ENCODE data around the gene TOLLIP.

The TOLLIP gene

DNA sequence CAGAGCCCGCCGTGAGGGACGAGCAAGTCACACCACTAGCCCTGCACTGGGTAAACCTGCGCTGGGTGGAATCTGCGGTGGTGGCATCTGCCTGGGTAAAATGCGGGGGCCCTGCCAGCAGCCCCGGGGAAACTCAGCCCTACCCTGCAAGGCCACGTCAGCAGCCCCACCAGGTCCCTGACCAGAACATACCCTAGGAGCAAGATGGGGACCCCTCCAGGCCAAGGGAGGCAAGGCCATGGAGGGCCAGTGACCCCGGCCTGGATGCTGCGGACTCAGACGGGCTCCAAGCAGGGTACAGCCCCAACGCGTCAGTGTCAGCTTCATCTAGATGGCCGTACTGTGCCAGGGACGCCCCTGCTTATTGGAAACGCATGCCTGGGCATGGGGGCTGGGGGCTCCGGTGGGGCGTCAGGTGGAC is 26.3 kb downstream of the TOLLIP start:
- TF ChIP-seq TAF1 (IDR thresholded peaks at IDR 0.05; ENCODE audit: low read depth) (no peak), RAD21 (IDR thresholded peaks at IDR 0.05; ENCODE audit: low read depth) (no peak), MAX (IDR thresholded peaks at IDR 0.05) (no peak), YY1 (IDR thresholded peaks at IDR 0.05; ENCODE audit: low read depth) (no peak), EGR1 (IDR thresholded peaks at IDR 0.05) (no peak), TCF12 (IDR thresholded peaks at IDR 0.05; ENCODE audit: low read depth) (no peak), NFIC (IDR thresholded peaks at IDR 0.05) (no peak), TEAD4 (IDR thresholded peaks at IDR 0.05) (no peak), FOXM1 (IDR thresholded peaks at IDR 0.05; ENCODE audit: borderline replicate concordance, low read depth) (no peak), EP300 (IDR thresholded peaks at IDR 0.05; ENCODE audit: borderline replicate concordance) (no peak), CREB1 (IDR thresholded peaks at IDR 0.05; ENCODE audit: low read depth) (no peak)
- TF ChIP-seq, protein P1, sequence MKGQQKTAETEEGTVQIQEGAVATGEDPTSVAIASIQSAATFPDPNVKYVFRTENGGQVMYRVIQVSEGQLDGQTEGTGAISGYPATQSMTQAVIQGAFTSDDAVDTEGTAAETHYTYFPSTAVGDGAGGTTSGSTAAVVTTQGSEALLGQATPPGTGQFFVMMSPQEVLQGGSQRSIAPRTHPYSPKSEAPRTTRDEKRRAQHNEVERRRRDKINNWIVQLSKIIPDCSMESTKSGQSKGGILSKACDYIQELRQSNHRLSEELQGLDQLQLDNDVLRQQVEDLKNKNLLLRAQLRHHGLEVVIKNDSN (IDR thresholded peaks at IDR 0.05): no peak
- TF ChIP-seq, protein P2, sequence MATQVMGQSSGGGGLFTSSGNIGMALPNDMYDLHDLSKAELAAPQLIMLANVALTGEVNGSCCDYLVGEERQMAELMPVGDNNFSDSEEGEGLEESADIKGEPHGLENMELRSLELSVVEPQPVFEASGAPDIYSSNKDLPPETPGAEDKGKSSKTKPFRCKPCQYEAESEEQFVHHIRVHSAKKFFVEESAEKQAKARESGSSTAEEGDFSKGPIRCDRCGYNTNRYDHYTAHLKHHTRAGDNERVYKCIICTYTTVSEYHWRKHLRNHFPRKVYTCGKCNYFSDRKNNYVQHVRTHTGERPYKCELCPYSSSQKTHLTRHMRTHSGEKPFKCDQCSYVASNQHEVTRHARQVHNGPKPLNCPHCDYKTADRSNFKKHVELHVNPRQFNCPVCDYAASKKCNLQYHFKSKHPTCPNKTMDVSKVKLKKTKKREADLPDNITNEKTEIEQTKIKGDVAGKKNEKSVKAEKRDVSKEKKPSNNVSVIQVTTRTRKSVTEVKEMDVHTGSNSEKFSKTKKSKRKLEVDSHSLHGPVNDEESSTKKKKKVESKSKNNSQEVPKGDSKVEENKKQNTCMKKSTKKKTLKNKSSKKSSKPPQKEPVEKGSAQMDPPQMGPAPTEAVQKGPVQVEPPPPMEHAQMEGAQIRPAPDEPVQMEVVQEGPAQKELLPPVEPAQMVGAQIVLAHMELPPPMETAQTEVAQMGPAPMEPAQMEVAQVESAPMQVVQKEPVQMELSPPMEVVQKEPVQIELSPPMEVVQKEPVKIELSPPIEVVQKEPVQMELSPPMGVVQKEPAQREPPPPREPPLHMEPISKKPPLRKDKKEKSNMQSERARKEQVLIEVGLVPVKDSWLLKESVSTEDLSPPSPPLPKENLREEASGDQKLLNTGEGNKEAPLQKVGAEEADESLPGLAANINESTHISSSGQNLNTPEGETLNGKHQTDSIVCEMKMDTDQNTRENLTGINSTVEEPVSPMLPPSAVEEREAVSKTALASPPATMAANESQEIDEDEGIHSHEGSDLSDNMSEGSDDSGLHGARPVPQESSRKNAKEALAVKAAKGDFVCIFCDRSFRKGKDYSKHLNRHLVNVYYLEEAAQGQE (IDR thresholded peaks at IDR 0.05; ENCODE audit: low read depth): no peak

DNA sequence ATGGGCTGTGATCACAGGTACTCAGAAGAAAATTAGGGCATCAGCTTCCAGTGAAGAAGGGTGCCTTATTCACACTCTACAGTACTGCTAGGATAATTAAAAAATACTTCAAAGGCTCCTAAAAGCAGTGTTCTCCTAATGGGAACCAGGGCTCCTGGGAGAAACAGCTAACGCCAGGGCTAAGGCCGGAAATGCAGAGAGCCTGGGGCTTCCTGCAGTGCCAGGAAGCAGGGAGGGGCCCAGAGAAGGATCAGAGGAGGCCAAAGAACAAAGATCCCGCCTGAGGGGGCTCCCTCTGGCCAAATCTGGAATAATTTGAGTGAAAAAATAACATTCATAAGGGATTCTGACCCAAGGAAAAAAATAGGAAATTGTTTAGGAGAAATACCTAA is 27.5 kb downstream of the TOLLIP start:
- TF ChIP-seq CEBPB (IDR thresholded peaks at IDR 0.05) (no peak), RAD21 (IDR thresholded peaks at IDR 0.05; ENCODE audit: low read depth) (no peak), MAX (IDR thresholded peaks at IDR 0.05) (no peak), EP300 (IDR thresholded peaks at IDR 0.05; ENCODE audit: borderline replicate concordance) (no peak), TCF12 (IDR thresholded peaks at IDR 0.05; ENCODE audit: low read depth) (no peak), ZBTB7A (IDR thresholded peaks at IDR 0.05; ENCODE audit: low read depth) (no peak), TEAD4 (IDR thresholded peaks at IDR 0.05) (no peak), YY1 (IDR thresholded peaks at IDR 0.05; ENCODE audit: low read depth) (no peak), FOXM1 (IDR thresholded peaks at IDR 0.05; ENCODE audit: borderline replicate concordance, low read depth) (no peak)
- TF ChIP-seq, protein P1 (IDR thresholded peaks at IDR 0.05): no peak

DNA sequence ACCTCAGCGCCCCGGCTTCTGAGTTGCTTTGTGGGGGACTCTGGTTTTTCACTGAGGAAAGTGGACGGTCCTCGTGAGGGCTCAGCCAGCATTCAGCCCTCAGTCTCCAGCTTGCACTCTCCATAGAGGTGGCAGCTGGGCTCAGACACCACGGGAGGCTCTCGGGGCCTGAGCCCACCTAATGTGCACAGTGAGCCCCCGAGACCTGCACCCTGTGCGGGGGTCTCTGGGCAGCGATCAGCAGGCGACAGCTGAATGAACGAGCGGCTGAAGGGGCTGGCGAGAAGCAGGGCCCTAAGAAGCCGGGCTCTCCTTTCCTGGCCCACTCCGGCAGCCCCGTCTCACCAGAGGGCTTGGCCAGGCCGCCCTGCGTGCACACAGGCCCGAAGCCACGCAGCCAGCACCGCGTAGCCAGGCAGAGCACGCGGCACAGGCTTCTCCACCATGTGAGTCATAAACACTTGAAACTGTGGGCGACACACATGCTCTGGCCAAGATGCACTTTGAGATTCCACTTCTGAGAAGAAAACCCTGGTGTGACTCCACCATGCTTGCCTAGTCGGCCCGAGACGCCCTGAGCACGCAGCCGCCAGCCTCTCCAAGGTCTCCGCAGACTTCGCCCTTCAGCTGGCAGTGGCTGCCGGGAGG is 28.0 kb downstream of the TOLLIP start:
- no peak for TF ChIP-seq EP300 (IDR thresholded peaks at IDR 0.05; ENCODE audit: borderline replicate concordance)
- TF ChIP-seq TAF1 (IDR thresholded peaks at IDR 0.05; ENCODE audit: low read depth): no peak
- TF ChIP-seq, protein P1 (IDR thresholded peaks at IDR 0.05): no peak
- no peak for TF ChIP-seq YY1 (IDR thresholded peaks at IDR 0.05; ENCODE audit: low read depth)
- no peak for TF ChIP-seq NFIC (IDR thresholded peaks at IDR 0.05)
- no peak for TF ChIP-seq RAD21 (IDR thresholded peaks at IDR 0.05; ENCODE audit: low read depth)
- TF ChIP-seq CEBPB (IDR thresholded peaks at IDR 0.05): no peak

DNA sequence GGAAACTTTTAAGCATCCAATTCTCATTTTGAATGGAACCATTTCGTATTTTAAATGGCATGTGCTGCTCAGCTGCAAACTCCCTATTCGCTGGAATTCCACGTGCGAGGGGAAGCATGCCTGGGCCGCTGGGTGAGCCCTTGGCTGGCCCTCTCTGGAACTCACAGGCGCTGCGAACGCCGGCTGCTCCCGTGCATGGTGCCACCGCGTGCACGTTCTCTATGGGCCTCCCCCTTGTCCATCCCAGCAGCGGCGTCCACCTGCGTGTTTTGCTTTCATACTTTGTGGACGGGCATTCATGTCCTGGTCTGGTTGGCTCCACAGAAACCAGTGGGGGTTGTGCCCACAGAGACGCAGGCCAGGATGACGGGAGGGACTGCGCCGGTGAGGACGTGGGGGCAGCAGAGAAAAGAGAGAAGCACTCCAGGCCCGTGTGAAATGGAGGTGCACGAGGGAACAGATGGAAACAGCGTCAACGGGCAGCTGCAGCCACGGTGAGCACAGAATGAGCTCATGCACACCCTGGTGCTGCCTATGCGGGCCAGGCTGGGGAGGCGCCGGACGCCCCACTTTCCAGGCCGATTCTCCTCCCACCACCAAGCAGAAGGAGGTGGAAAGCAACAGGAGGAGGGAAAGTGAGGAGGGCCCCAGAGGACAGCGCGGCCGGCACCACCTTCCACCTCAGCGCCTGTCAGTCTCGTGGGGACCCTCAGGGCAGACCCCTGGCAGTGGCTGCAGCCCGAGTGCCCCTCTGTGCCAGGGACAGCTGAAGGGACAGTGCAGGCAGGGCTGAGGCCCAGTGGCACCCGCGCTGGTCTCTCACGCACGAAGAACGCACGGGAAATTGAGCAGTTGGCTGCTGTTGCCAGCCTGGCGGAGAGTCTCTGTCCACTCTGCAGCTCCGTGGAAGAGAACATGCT is 29.1 kb downstream of the TOLLIP start:
- TF ChIP-seq RAD21 (IDR thresholded peaks at IDR 0.05; ENCODE audit: low read depth): no peak
- TF ChIP-seq EGR1 (IDR thresholded peaks at IDR 0.05): no peak
- TF ChIP-seq TAF1 (IDR thresholded peaks at IDR 0.05; ENCODE audit: low read depth): no peak
- TF ChIP-seq, protein P2 (IDR thresholded peaks at IDR 0.05; ENCODE audit: low read depth): no peak
- no peak for TF ChIP-seq CREB1 (IDR thresholded peaks at IDR 0.05; ENCODE audit: low read depth)
- TF ChIP-seq TCF12 (IDR thresholded peaks at IDR 0.05; ENCODE audit: low read depth): no peak
- TF ChIP-seq MAX (IDR thresholded peaks at IDR 0.05): no peak
- no peak for TF ChIP-seq YY1 (IDR thresholded peaks at IDR 0.05; ENCODE audit: low read depth)
- TF ChIP-seq FOXM1 (IDR thresholded peaks at IDR 0.05; ENCODE audit: borderline replicate concordance, low read depth): no peak
- TF ChIP-seq EP300 (IDR thresholded peaks at IDR 0.05; ENCODE audit: borderline replicate concordance): no peak
- TF ChIP-seq ZBTB7A (IDR thresholded peaks at IDR 0.05; ENCODE audit: low read depth): no peak
- no peak for TF ChIP-seq CEBPB (IDR thresholded peaks at IDR 0.05)
- TF ChIP-seq, protein P1 (IDR thresholded peaks at IDR 0.05): no peak
- no peak for TF ChIP-seq NFIC (IDR thresholded peaks at IDR 0.05)
- TF ChIP-seq TEAD4 (IDR thresholded peaks at IDR 0.05): no peak

Measured in Ishikawa (cell line).